ENCODE results near the gene TTC4.

Gene TTC4

GRCh38 chr1:54741531-54741930 is 25.9 kb downstream of the TTC4 start:
- Histone ChIP-seq H3K9ac (ENCODE audit: low read length) (no peak overlapping the region), H3K36me3 (ENCODE audit: control insufficient read depth, insufficient read depth, low read length) (peaks cover 21% of the 10 kb centered on the region), H3K4me1 (ENCODE audit: control insufficient read depth, insufficient read depth, low read length) (no peaks in the 10 kb centered on the region), H3K4me3 (ENCODE audit: low read length) (no peak overlapping the region), H3K27me3 (ENCODE audit: control insufficient read depth, insufficient read depth, low read length) (no peaks in the 10 kb centered on the region), H3K27ac (ENCODE audit: low read depth, low read length) (no peak overlapping the region)

GRCh38 chr1:54742282-54742681 is 26.6 kb downstream of the TTC4 start:
- Histone ChIP-seq H3K27ac (ENCODE audit: low read depth, low read length) (no peak overlapping the region), H3K4me1 (ENCODE audit: control insufficient read depth, insufficient read depth, low read length) (no peaks in the 10 kb centered on the region), H3K9ac (ENCODE audit: low read length) (no peak overlapping the region), H3K36me3 (ENCODE audit: control insufficient read depth, insufficient read depth, low read length) (peaks cover 14% of the 10 kb centered on the region), H3K4me3 (ENCODE audit: low read length) (no peak overlapping the region), H3K27me3 (ENCODE audit: control insufficient read depth, insufficient read depth, low read length) (no peaks in the 10 kb centered on the region)

GRCh38 chr1:54743416-54744226 is 28.0 kb downstream of the TTC4 start:
- Histone ChIP-seq H3K36me3 (ENCODE audit: control insufficient read depth, insufficient read depth, low read length) (peaks cover 9% of the 10 kb centered on the region), H3K9ac (ENCODE audit: low read length) (no peak overlapping the region), H3K4me3 (ENCODE audit: low read length) (no peak overlapping the region), H3K27ac (ENCODE audit: low read depth, low read length) (no peak overlapping the region), H3K4me1 (ENCODE audit: control insufficient read depth, insufficient read depth, low read length) (no peaks in the 10 kb centered on the region), H3K27me3 (ENCODE audit: control insufficient read depth, insufficient read depth, low read length) (no peaks in the 10 kb centered on the region)

GRCh38 chr1:54744696-54745095 is 29.0 kb downstream of the TTC4 start:
- Histone ChIP-seq H3K27ac (ENCODE audit: low read depth, low read length) (no peak overlapping the region), H3K9ac (ENCODE audit: low read length) (no peak overlapping the region), H3K36me3 (ENCODE audit: control insufficient read depth, insufficient read depth, low read length) (peaks cover 9% of the 10 kb centered on the region), H3K4me1 (ENCODE audit: control insufficient read depth, insufficient read depth, low read length) (no peaks in the 10 kb centered on the region), H3K27me3 (ENCODE audit: control insufficient read depth, insufficient read depth, low read length) (no peaks in the 10 kb centered on the region), H3K4me3 (ENCODE audit: low read length) (no peak overlapping the region)

- H3K27me3 ChIP-seq (ENCODE audit: control insufficient read depth, insufficient read depth, low read length) = no peaks in the 10 kb centered on the region
- H3K36me3 ChIP-seq (ENCODE audit: control insufficient read depth, insufficient read depth, low read length) = peaks cover 6% of the 10 kb centered on the region
Observed at GRCh38 chr1:54745274-54745673, 29.6 kb downstream of the TTC4 start.

GRCh38 chr1:54745864-54746263 is 30.2 kb downstream of the TTC4 start:
- Histone ChIP-seq H3K27ac (ENCODE audit: low read depth, low read length) (no peak overlapping the region), H3K9ac (ENCODE audit: low read length) (no peak overlapping the region), H3K4me1 (ENCODE audit: control insufficient read depth, insufficient read depth, low read length) (no peaks in the 10 kb centered on the region), H3K4me3 (ENCODE audit: low read length) (no peak overlapping the region), H3K27me3 (ENCODE audit: control insufficient read depth, insufficient read depth, low read length) (no peaks in the 10 kb centered on the region), H3K36me3 (ENCODE audit: control insufficient read depth, insufficient read depth, low read length) (peaks cover 6% of the 10 kb centered on the region)

More at GRCh38 chr1:54745274-54745673, 29.6 kb downstream of the TTC4 start:
- Histone ChIP-seq H3K27ac (ENCODE audit: low read depth, low read length) (no peak overlapping the region), H3K4me1 (ENCODE audit: control insufficient read depth, insufficient read depth, low read length) (no peaks in the 10 kb centered on the region), H3K4me3 (ENCODE audit: low read length) (no peak overlapping the region), H3K9ac (ENCODE audit: low read length) (no peak overlapping the region)

GRCh38 chr1:54748094-54748835 is 32.6 kb downstream of the TTC4 start:
- no peak overlapping the region for H3K27ac ChIP-seq (ENCODE audit: low read depth, low read length)
- H3K27me3 ChIP-seq (ENCODE audit: control insufficient read depth, insufficient read depth, low read length) = no peaks in the 10 kb centered on the region
- no peaks in the 10 kb centered on the region for H3K36me3 ChIP-seq (ENCODE audit: control insufficient read depth, insufficient read depth, low read length)
- no peak overlapping the region for H3K4me3 ChIP-seq (ENCODE audit: low read length)
- H3K4me1 ChIP-seq (ENCODE audit: control insufficient read depth, insufficient read depth, low read length) = no peaks in the 10 kb centered on the region
- H3K9ac ChIP-seq (ENCODE audit: low read length) = no peak overlapping the region

- Histone ChIP-seq H3K36me3 (ENCODE audit: control insufficient read depth, insufficient read depth, low read length) (no peaks in the 10 kb centered on the region), H3K27ac (ENCODE audit: low read depth, low read length) (no peak overlapping the region), H3K4me3 (ENCODE audit: low read length) (no peak overlapping the region), H3K27me3 (ENCODE audit: control insufficient read depth, insufficient read depth, low read length) (no peaks in the 10 kb centered on the region), H3K4me1 (ENCODE audit: control insufficient read depth, insufficient read depth, low read length) (no peaks in the 10 kb centered on the region), H3K9ac (ENCODE audit: low read length) (no peak overlapping the region)
Observed at GRCh38 chr1:54750596-54750995, 34.9 kb downstream of the TTC4 start.

- Histone ChIP-seq H3K27me3 (ENCODE audit: control insufficient read depth, insufficient read depth, low read length) (no peaks in the 10 kb centered on the region), H3K27ac (ENCODE audit: low read depth, low read length) (no peak overlapping the region), H3K9ac (ENCODE audit: low read length) (no peak overlapping the region), H3K4me3 (ENCODE audit: low read length) (no peak overlapping the region), H3K36me3 (ENCODE audit: control insufficient read depth, insufficient read depth, low read length) (peaks cover 3% of the 10 kb centered on the region), H3K4me1 (ENCODE audit: control insufficient read depth, insufficient read depth, low read length) (no peaks in the 10 kb centered on the region)
Observed at GRCh38 chr1:54751426-54751825, 35.8 kb downstream of the TTC4 start.

GRCh38 chr1:54754045-54754444 is 38.4 kb downstream of the TTC4 start:
- H3K27me3 ChIP-seq (ENCODE audit: control insufficient read depth, insufficient read depth, low read length) = no peaks in the 10 kb centered on the region
- H3K36me3 ChIP-seq (ENCODE audit: control insufficient read depth, insufficient read depth, low read length) = peaks cover 15% of the 10 kb centered on the region
- no peak overlapping the region for H3K4me3 ChIP-seq (ENCODE audit: low read length)
- no peaks in the 10 kb centered on the region for H3K4me1 ChIP-seq (ENCODE audit: control insufficient read depth, insufficient read depth, low read length)
- H3K27ac ChIP-seq (ENCODE audit: low read depth, low read length) = no peak overlapping the region
- H3K9ac ChIP-seq (ENCODE audit: low read length) = no peak overlapping the region

- Histone ChIP-seq H3K4me3 (ENCODE audit: low read length) (no peak overlapping the region), H3K36me3 (ENCODE audit: control insufficient read depth, insufficient read depth, low read length) (peaks cover 15% of the 10 kb centered on the region), H3K27me3 (ENCODE audit: control insufficient read depth, insufficient read depth, low read length) (no peaks in the 10 kb centered on the region), H3K9ac (ENCODE audit: low read length) (no peak overlapping the region), H3K27ac (ENCODE audit: low read depth, low read length) (no peak overlapping the region), H3K4me1 (ENCODE audit: control insufficient read depth, insufficient read depth, low read length) (no peaks in the 10 kb centered on the region)
Observed at GRCh38 chr1:54754486-54755285, 39.0 kb downstream of the TTC4 start.

GRCh38 chr1:54757833-54758232 is 42.2 kb downstream of the TTC4 start:
- Histone ChIP-seq H3K27me3 (ENCODE audit: control insufficient read depth, insufficient read depth, low read length) (no peaks in the 10 kb centered on the region), H3K4me3 (ENCODE audit: low read length) (no peak overlapping the region), H3K9ac (ENCODE audit: low read length) (no peak overlapping the region), H3K4me1 (ENCODE audit: control insufficient read depth, insufficient read depth, low read length) (no peaks in the 10 kb centered on the region), H3K36me3 (ENCODE audit: control insufficient read depth, insufficient read depth, low read length) (peaks cover 15% of the 10 kb centered on the region), H3K27ac (ENCODE audit: low read depth, low read length) (no peak overlapping the region)
